ENCODE measurements around the gene GID8. TPM values are rescaled to one million over a fixed set of nuclear protein-coding genes. Genes with fewer than 3 reads are reported as not detected.
A peak's percentile ranks its signal among the peaks of the same experiment; 100 is the strongest.

The GID8 gene
- total and polyA plus RNA-seq, 2 of the 13 experiments (the other 11 are each of a cell fraction or from before 2014, with no cell fraction given), result 39.6 to 59.8 TPM

- peak; percentile 55; the same call in 1 of the 2 replicates for TF ChIP-seq ARID4A (CRISPR knock-in tag; IDR thresholded peaks at IDR 0.05; ENCODE audit: borderline replicate concordance)
- TF ChIP-seq NR3C1 (CRISPR knock-in tag; IDR thresholded peaks at IDR 0.05), result no peak
- no peak for TF ChIP-seq ZNF343 (CRISPR knock-in tag; IDR thresholded peaks at IDR 0.05)
- TF ChIP-seq ZBTB44 (CRISPR knock-in tag; IDR thresholded peaks at IDR 0.05), result no peak
- no peak for TF ChIP-seq TMF1 (CRISPR knock-in tag; IDR thresholded peaks at IDR 0.05; ENCODE audit: low read depth)
- TF ChIP-seq ERF (CRISPR knock-in tag; IDR thresholded peaks at IDR 0.05), result peak; percentile 86
- TF ChIP-seq GABPB1 (CRISPR knock-in tag; IDR thresholded peaks at IDR 0.05), result peak; percentile 43; the same call in 1 of the 2 replicates
- TF ChIP-seq PHF21A (CRISPR knock-in tag; IDR thresholded peaks at IDR 0.05), result 0 out of 2 replicates have a peak, but pooled peaks have one; percentile 21
- TF ChIP-seq ZNF501 (CRISPR knock-in tag; IDR thresholded peaks at IDR 0.05), result peak; percentile 69; the same call in 1 of the 2 replicates
- peak; percentile 66; the same call in 1 of the 2 replicates for TF ChIP-seq ZFX (CRISPR knock-in tag; IDR thresholded peaks at IDR 0.05; ENCODE audit: low read depth)
- no peak for TF ChIP-seq KDM4B (CRISPR knock-in tag; IDR thresholded peaks at IDR 0.05)
- no peak for TF ChIP-seq ATF5 (CRISPR knock-in tag; IDR thresholded peaks at IDR 0.05; ENCODE audit: low read depth)
- TF ChIP-seq ZNF513 (CRISPR knock-in tag; conservative IDR thresholded peaks at IDR 0.05), result no peak
- TF ChIP-seq ZNF788 (CRISPR knock-in tag; IDR thresholded peaks at IDR 0.05; ENCODE audit: borderline replicate concordance), result peak; percentile 39; the same call in 1 of the 2 replicates
- no peak; the same call in 1 of the 2 replicates for TF ChIP-seq SP5 (CRISPR knock-in tag; IDR thresholded peaks at IDR 0.05; ENCODE audit: borderline replicate concordance, low read depth)
- TF ChIP-seq BORCS8-MEF2B (CRISPR knock-in tag; IDR thresholded peaks at IDR 0.05), result peak; percentile 54; the same call in 1 of the 2 replicates
- no peak for TF ChIP-seq ZSCAN5A (CRISPR knock-in tag; IDR thresholded peaks at IDR 0.05; ENCODE audit: borderline replicate concordance)
- TF ChIP-seq RELA (CRISPR knock-in tag; IDR thresholded peaks at IDR 0.05), result no peak
- TF ChIP-seq U2AF2 (IDR thresholded peaks at IDR 0.05; ENCODE audit: low read depth, low read length), result no peak
- TF ChIP-seq ZNF891 (CRISPR knock-in tag; IDR thresholded peaks at IDR 0.05), result 0 out of 2 replicates have a peak, but pooled peaks have one; percentile 47
Measured at GRCh38 chr20:62921119-62921687, 16.7 kb upstream of the GID8 start (continued).
